RWPE1 (cell line): ENCODE results near the gene JPH2.

Experiments used
- CTCF ChIA-PET: fragments of 350-600 bp; sonication (Branson Sonifier 250); formaldehyde crosslinking; extraction: SDS; loops from one replicate; lab custom pipeline; 2021; lab: Yijun Ruan, JAX
- POLR2A ChIA-PET: fragments of 400-600 bp; formaldehyde crosslinking; extraction: SDS; loops from one replicate; lab custom pipeline; 2020; ENCODE audit warnings: antibody characterized with exemption; ENCODE audit not compliant: low non-redundant PET; lab: Yijun Ruan, JAX
- DNase-seq: peaks from one replicate; pipeline ENCODE4 v3.0.0; 2012; ENCODE audit warnings: low spot score
- H3K27ac ChIP-seq: fragments of 450-650 bp; 2 replicates; pipeline ENCODE4 v1.5.1; 2017
- CTCF ChIP-seq: fragments of 450-650 bp; conservative IDR thresholded peaks from 2 replicates; pipeline ENCODE4 v1.5.1; 2017; ENCODE audit warnings: low read depth, mild to moderate bottlenecking

The JPH2 gene

GRCh38 chr20:44075950-44076232 is 111.1 kb downstream of the JPH2 start:
- no peak overlapping the region for H3K27ac ChIP-seq
- no peak for TF ChIP-seq CTCF
- ChIA-PET CTCF (interaction anchor here (1.0 to 1.3 kb wide), 2 partner anchors 325 to 540 kb away, joined by 3 read pairs; no protein-coding TSS in a partner anchor), POLR2A (no interaction called here)
- DNase-seq = no peak

GRCh38 chr20:44075191-44075949 is 111.6 kb downstream of the JPH2 start:
- no peak overlapping the region for H3K27ac ChIP-seq
- no peak for TF ChIP-seq CTCF
- no peak for DNase-seq
- ChIA-PET POLR2A (no interaction called here), CTCF (interaction anchor here (1.0 to 1.3 kb wide), 3 partner anchors 324 to 539 kb away, joined by 3 read pairs; no protein-coding TSS in a partner anchor)

- no peak for TF ChIP-seq CTCF
- CTCF ChIA-PET = interaction anchor here (1.0 kb wide), 1 partner anchor 324 kb away, joined by 3 read pairs; no protein-coding TSS in a partner anchor
- POLR2A ChIA-PET = no interaction called here
- no peak for DNase-seq
- H3K27ac ChIP-seq = no peak overlapping the region
Observed at GRCh38 chr20:44074252-44075151, 112.5 kb downstream of the JPH2 start.

GRCh38 chr20:44073675-44074071 is 113.3 kb downstream of the JPH2 start:
- H3K27ac ChIP-seq = no peak overlapping the region
- ChIA-PET CTCF (no interaction called here), POLR2A (no interaction called here)
- DNase-seq = no peak
- no peak for TF ChIP-seq CTCF

GRCh38 chr20:44073011-44073674 is 113.8 kb downstream of the JPH2 start:
- ChIA-PET POLR2A (no interaction called here), CTCF (no interaction called here)
- H3K27ac ChIP-seq = no peak overlapping the region
- no peak for TF ChIP-seq CTCF
- DNase-seq = no peak

GRCh38 chr20:44072384-44072783 is 114.6 kb downstream of the JPH2 start:
- ChIA-PET POLR2A (no interaction called here), CTCF (interaction anchor here (0.5 kb wide), 1 partner anchor 426 kb away, joined by 3 read pairs; no protein-coding TSS in a partner anchor)
- DNase-seq = no peak
- TF ChIP-seq CTCF = no peak
- no peak overlapping the region for H3K27ac ChIP-seq
